K562 (cell line): Measurements from ENCODE around the gene C2orf81. TPM values are rescaled to one million over a fixed set of nuclear protein-coding genes. Genes with fewer than 3 reads are reported as not detected.

Experiments
- BDP1 ChIP-seq: IDR thresholded peaks from 3 replicates; pipeline ENCODE4 v1.6.1; 2011; ENCODE audit not compliant: insufficient read length, insufficient read depth
- PHB ChIP-seq: fragments of 250-450 bp; sonication (Bioruptor Pico); IDR thresholded peaks from 2 replicates; pipeline ENCODE4 v1.5.0; 2021
- ZBTB17 ChIP-seq: fragments of 450-650 bp; formaldehyde crosslinking; IDR thresholded peaks from 2 replicates; pipeline ENCODE4 v1.4.0; 2020; ENCODE audit warnings: mild to moderate bottlenecking
- polyA plus RNA-seq, 8 experiments: library from polyadenylated mRNA; depleted of rRNA in 4 of 8; stranded (reverse) in 5 of 8; unstranded in 3 of 8; fragments of >200 nt; fragmentation: Nextera tagmentation in 2 of 8; fragmentation: Illumina TruSeq in 1 of 8; extraction: Ambion mirVana in 2 of 8; extraction: Trizol in 1 of 8; gene quantifications; 2 replicates each; pipeline versions ENCODE4 v1.2.1 to v1.2.3, GENCODE V29; 2011 to 2014; ENCODE audit warnings: inconsistent platforms in 1 of 8, missing spikeins in 1 of 8
- total RNA-seq, 7 experiments: library from RNA; depleted of rRNA in 6 of 7; stranded (reverse); fragments of >200 nt in 6 of 7; fragmentation: Illumina TruSeq in 2 of 7; extraction: Trizol in 2 of 7; gene quantifications; 2 replicates each; pipeline versions ENCODE4 v1.2.1 to v1.2.3, GENCODE V29; 2011 to 2021; ENCODE audit warnings: low replicate concordance in 1 of 7
- TF ChIP-seq, protein P1 (sequence below), 2 experiments: fragments of 200-800 bp in 1 of 2; sonication (Bioruptor generic) in 1 of 2; sonication (generic) in 1 of 2; formaldehyde crosslinking in 1 of 2; IDR thresholded peaks in 1 of 2; conservative IDR thresholded peaks in 1 of 2; 2 replicates each; pipeline versions ENCODE4 v1.5.0 to v1.6.1; 2016 to 2020; ENCODE audit warnings: missing compliant biosample characterization in 1 of 2, missing genetic modification characterization in 1 of 2, missing genetic modification reagents in 1 of 2
- TF ChIP-seq, protein P2 (sequence below): fragments of 200-800 bp; sonication (Bioruptor generic); IDR thresholded peaks from 2 replicates; pipeline ENCODE4 v1.6.1; 2016; ENCODE audit warnings: missing genetic modification characterization, missing compliant biosample characterization
- TF ChIP-seq, protein P3 (sequence below): fragments of 450-650 bp; IDR thresholded peaks from 2 replicates; pipeline ENCODE4 v1.6.1; 2017; ENCODE audit warnings: antibody characterized with exemption, mild to moderate bottlenecking
- TF ChIP-seq, protein P4 (sequence below): fragments of 450-650 bp; IDR thresholded peaks from 2 replicates; pipeline ENCODE4 v1.6.1; 2014; ENCODE audit warnings: low read depth, mild to moderate bottlenecking, moderate library complexity, borderline replicate concordance
- TF ChIP-seq, protein P5 (sequence below): fragments of 250-450 bp; sonication (Bioruptor Pico); IDR thresholded peaks from 2 replicates; pipeline ENCODE4 v1.4.0; 2020; ENCODE audit warnings: mild to moderate bottlenecking, moderate library complexity

C2orf81 gene
- total and polyA plus RNA-seq, 9 of the 15 experiments (the other 6 are each of a cell fraction or from before 2014, with no cell fraction given), result 0.06 TPM; not detected in 8

DNA sequence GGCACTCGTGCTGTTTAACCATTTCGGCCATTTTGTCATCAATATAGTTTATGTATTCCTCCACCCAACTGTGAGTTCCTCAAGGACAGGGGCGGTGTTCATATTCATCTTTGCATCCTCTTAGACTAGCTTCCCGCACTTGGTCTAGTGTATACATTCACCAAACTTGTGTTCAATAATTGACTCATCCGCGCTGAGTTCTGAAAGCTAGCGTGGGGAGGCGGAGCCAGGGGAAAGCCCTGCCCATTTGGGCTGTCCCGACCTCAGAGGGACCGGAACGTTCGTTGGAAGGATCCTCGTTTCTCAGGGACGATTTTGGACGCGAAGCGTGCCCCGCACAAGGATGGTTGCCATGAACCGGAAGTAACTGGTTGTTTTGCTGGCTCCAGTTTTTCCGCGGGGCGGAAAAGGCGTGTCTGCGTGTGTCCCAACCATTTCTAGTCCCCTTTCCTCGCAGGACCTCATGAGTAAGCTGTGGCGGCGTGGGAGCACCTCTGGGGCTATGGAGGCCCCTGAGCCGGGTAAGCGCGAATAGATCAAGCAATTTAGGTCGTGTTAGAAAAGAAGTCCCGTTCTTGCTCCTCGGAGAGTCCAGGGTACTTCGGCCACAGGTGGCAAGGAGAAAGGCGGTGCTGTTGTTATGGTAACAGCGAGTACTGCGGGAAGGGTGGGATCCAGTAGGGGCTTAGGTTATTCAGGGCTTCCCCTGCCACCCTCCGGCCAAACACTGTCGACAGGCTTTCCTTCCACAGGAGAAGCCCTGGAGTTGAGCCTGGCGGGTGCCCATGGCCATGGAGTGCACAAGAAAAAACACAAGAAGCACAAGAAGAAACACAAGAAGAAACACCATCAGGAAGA, 33.5 kb upstream of the C2orf81 start, which contains the start of gene INO80B (continued):
- TF ChIP-seq, protein P1, sequence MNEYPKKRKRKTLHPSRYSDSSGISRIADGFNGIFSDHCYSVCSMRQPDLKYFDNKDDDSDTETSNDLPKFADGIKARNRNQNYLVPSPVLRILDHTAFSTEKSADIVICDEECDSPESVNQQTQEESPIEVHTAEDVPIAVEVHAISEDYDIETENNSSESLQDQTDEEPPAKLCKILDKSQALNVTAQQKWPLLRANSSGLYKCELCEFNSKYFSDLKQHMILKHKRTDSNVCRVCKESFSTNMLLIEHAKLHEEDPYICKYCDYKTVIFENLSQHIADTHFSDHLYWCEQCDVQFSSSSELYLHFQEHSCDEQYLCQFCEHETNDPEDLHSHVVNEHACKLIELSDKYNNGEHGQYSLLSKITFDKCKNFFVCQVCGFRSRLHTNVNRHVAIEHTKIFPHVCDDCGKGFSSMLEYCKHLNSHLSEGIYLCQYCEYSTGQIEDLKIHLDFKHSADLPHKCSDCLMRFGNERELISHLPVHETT (CRISPR knock-in tag; conservative IDR thresholded peaks at IDR 0.05 in 1 of 2, IDR thresholded peaks at IDR 0.05 in 1 of 2), result peak in 1 of 2 experiments; percentile 84; a peak in 1 of 4 replicates
- no peak for TF ChIP-seq PHB (CRISPR knock-in tag)
- TF ChIP-seq, protein P2, sequence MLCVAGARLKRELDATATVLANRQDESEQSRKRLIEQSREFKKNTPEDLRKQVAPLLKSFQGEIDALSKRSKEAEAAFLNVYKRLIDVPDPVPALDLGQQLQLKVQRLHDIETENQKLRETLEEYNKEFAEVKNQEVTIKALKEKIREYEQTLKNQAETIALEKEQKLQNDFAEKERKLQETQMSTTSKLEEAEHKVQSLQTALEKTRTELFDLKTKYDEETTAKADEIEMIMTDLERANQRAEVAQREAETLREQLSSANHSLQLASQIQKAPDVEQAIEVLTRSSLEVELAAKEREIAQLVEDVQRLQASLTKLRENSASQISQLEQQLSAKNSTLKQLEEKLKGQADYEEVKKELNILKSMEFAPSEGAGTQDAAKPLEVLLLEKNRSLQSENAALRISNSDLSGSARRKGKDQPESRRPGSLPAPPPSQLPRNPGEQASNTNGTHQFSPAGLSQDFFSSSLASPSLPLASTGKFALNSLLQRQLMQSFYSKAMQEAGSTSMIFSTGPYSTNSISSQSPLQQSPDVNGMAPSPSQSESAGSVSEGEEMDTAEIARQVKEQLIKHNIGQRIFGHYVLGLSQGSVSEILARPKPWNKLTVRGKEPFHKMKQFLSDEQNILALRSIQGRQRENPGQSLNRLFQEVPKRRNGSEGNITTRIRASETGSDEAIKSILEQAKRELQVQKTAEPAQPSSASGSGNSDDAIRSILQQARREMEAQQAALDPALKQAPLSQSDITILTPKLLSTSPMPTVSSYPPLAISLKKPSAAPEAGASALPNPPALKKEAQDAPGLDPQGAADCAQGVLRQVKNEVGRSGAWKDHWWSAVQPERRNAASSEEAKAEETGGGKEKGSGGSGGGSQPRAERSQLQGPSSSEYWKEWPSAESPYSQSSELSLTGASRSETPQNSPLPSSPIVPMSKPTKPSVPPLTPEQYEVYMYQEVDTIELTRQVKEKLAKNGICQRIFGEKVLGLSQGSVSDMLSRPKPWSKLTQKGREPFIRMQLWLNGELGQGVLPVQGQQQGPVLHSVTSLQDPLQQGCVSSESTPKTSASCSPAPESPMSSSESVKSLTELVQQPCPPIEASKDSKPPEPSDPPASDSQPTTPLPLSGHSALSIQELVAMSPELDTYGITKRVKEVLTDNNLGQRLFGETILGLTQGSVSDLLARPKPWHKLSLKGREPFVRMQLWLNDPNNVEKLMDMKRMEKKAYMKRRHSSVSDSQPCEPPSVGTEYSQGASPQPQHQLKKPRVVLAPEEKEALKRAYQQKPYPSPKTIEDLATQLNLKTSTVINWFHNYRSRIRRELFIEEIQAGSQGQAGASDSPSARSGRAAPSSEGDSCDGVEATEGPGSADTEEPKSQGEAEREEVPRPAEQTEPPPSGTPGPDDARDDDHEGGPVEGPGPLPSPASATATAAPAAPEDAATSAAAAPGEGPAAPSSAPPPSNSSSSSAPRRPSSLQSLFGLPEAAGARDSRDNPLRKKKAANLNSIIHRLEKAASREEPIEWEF (CRISPR knock-in tag), result no peak
- no peak; the same call in 1 of the 2 replicates for TF ChIP-seq ZBTB17 (CRISPR knock-in tag)
- no peak for TF ChIP-seq BDP1
- TF ChIP-seq, protein P3, sequence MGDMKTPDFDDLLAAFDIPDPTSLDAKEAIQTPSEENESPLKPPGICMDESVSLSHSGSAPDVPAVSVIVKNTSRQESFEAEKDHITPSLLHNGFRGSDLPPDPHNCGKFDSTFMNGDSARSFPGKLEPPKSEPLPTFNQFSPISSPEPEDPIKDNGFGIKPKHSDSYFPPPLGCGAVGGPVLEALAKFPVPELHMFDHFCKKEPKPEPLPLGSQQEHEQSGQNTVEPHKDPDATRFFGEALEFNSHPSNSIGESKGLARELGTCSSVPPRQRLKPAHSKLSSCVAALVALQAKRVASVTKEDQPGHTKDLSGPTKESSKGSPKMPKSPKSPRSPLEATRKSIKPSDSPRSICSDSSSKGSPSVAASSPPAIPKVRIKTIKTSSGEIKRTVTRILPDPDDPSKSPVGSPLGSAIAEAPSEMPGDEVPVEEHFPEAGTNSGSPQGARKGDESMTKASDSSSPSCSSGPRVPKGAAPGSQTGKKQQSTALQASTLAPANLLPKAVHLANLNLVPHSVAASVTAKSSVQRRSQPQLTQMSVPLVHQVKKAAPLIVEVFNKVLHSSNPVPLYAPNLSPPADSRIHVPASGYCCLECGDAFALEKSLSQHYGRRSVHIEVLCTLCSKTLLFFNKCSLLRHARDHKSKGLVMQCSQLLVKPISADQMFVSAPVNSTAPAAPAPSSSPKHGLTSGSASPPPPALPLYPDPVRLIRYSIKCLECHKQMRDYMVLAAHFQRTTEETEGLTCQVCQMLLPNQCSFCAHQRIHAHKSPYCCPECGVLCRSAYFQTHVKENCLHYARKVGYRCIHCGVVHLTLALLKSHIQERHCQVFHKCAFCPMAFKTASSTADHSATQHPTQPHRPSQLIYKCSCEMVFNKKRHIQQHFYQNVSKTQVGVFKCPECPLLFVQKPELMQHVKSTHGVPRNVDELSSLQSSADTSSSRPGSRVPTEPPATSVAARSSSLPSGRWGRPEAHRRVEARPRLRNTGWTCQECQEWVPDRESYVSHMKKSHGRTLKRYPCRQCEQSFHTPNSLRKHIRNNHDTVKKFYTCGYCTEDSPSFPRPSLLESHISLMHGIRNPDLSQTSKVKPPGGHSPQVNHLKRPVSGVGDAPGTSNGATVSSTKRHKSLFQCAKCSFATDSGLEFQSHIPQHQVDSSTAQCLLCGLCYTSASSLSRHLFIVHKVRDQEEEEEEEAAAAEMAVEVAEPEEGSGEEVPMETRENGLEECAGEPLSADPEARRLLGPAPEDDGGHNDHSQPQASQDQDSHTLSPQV, result no peak
- TF ChIP-seq, protein P4, sequence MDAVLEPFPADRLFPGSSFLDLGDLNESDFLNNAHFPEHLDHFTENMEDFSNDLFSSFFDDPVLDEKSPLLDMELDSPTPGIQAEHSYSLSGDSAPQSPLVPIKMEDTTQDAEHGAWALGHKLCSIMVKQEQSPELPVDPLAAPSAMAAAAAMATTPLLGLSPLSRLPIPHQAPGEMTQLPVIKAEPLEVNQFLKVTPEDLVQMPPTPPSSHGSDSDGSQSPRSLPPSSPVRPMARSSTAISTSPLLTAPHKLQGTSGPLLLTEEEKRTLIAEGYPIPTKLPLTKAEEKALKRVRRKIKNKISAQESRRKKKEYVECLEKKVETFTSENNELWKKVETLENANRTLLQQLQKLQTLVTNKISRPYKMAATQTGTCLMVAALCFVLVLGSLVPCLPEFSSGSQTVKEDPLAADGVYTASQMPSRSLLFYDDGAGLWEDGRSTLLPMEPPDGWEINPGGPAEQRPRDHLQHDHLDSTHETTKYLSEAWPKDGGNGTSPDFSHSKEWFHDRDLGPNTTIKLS, result peak; percentile 74; the same call in 1 of the 2 replicates
- TF ChIP-seq, protein P5, sequence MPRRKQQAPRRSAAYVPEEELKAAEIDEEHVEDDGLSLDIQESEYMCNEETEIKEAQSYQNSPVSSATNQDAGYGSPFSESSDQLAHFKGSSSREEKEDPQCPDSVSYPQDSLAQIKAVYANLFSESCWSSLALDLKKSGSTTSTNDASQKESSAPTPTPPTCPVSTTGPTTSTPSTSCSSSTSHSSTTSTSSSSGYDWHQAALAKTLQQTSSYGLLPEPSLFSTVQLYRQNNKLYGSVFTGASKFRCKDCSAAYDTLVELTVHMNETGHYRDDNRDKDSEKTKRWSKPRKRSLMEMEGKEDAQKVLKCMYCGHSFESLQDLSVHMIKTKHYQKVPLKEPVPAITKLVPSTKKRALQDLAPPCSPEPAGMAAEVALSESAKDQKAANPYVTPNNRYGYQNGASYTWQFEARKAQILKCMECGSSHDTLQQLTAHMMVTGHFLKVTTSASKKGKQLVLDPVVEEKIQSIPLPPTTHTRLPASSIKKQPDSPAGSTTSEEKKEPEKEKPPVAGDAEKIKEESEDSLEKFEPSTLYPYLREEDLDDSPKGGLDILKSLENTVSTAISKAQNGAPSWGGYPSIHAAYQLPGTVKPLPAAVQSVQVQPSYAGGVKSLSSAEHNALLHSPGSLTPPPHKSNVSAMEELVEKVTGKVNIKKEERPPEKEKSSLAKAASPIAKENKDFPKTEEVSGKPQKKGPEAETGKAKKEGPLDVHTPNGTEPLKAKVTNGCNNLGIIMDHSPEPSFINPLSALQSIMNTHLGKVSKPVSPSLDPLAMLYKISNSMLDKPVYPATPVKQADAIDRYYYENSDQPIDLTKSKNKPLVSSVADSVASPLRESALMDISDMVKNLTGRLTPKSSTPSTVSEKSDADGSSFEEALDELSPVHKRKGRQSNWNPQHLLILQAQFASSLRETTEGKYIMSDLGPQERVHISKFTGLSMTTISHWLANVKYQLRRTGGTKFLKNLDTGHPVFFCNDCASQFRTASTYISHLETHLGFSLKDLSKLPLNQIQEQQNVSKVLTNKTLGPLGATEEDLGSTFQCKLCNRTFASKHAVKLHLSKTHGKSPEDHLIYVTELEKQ, result no peak
